ENCODE data around the gene ESF1.

DNA sequence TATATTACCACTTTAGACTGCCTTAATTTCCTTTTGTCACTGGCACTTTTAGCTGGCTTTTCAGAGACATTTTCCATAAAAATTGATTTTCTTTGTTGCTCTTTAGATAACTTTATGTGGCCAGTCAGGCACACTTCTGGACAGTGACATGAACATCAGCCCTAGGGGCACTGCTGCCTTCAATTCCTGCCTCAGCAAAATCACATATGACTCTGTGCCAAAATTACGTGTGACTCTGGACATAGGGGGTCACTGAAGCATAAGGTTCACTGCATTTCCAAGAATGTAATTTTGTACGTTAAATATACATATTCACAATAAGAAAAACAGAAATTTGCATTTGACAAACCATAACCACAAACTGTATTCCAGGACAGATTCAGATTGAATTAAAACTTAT, 66.5 kb downstream of the ESF1 start:
- TF ChIP-seq TP53 (CRISPR knock-in tag; IDR thresholded peaks at IDR 0.05) (no peak), POLR2A (IDR thresholded peaks at IDR 0.05; ENCODE audit: low read length) (no peak), SMC3 (IDR thresholded peaks at IDR 0.05) (no peak), RNF2 (IDR thresholded peaks at IDR 0.05; ENCODE audit: borderline replicate concordance, low read depth) (no peak), KDM5A (IDR thresholded peaks at IDR 0.05) (no peak)
- TF ChIP-seq, protein P1, sequence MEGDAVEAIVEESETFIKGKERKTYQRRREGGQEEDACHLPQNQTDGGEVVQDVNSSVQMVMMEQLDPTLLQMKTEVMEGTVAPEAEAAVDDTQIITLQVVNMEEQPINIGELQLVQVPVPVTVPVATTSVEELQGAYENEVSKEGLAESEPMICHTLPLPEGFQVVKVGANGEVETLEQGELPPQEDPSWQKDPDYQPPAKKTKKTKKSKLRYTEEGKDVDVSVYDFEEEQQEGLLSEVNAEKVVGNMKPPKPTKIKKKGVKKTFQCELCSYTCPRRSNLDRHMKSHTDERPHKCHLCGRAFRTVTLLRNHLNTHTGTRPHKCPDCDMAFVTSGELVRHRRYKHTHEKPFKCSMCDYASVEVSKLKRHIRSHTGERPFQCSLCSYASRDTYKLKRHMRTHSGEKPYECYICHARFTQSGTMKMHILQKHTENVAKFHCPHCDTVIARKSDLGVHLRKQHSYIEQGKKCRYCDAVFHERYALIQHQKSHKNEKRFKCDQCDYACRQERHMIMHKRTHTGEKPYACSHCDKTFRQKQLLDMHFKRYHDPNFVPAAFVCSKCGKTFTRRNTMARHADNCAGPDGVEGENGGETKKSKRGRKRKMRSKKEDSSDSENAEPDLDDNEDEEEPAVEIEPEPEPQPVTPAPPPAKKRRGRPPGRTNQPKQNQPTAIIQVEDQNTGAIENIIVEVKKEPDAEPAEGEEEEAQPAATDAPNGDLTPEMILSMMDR (IDR thresholded peaks at IDR 0.05): no peak
- TF ChIP-seq, protein P2, sequence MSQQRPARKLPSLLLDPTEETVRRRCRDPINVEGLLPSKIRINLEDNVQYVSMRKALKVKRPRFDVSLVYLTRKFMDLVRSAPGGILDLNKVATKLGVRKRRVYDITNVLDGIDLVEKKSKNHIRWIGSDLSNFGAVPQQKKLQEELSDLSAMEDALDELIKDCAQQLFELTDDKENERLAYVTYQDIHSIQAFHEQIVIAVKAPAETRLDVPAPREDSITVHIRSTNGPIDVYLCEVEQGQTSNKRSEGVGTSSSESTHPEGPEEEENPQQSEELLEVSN (IDR thresholded peaks at IDR 0.05; ENCODE audit: borderline replicate concordance, low read depth): no peak

Data from A549 (cell line).